ENCODE results near the gene ANKRD11.
"Not testable (repeated sequence)": the region's sequence is repeated elsewhere in the genome, so short reads cannot be mapped to it uniquely, and the experiment has no call there.

Gene ANKRD11

GRCh38 chr16:89270666-89271345, 219.6 kb downstream of the ANKRD11 start:
- Histone ChIP-seq H3K36me3 (no peaks in the 10 kb centered on the region), H3K9me3 (ENCODE audit: severe bottlenecking) (no peaks in the 10 kb centered on the region), H3K27ac (no peak overlapping the region), H3K4me3 (ENCODE audit: low read depth, low read length) (no peak overlapping the region), H3K27me3 (ENCODE audit: insufficient read depth, low read depth, severe bottlenecking) (no peaks in the 10 kb centered on the region)
- no peak for DNase-seq
- TF ChIP-seq, protein P1, sequence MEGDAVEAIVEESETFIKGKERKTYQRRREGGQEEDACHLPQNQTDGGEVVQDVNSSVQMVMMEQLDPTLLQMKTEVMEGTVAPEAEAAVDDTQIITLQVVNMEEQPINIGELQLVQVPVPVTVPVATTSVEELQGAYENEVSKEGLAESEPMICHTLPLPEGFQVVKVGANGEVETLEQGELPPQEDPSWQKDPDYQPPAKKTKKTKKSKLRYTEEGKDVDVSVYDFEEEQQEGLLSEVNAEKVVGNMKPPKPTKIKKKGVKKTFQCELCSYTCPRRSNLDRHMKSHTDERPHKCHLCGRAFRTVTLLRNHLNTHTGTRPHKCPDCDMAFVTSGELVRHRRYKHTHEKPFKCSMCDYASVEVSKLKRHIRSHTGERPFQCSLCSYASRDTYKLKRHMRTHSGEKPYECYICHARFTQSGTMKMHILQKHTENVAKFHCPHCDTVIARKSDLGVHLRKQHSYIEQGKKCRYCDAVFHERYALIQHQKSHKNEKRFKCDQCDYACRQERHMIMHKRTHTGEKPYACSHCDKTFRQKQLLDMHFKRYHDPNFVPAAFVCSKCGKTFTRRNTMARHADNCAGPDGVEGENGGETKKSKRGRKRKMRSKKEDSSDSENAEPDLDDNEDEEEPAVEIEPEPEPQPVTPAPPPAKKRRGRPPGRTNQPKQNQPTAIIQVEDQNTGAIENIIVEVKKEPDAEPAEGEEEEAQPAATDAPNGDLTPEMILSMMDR (IDR thresholded peaks at IDR 0.05; ENCODE audit: low read depth, low read length): no peak

GRCh38 chr16:89269805-89270665, 220.3 kb downstream of the ANKRD11 start:
- Histone ChIP-seq H3K9me3 (ENCODE audit: severe bottlenecking) (no peaks in the 10 kb centered on the region), H3K27ac (no peak overlapping the region), H3K4me3 (ENCODE audit: low read depth, low read length) (no peak overlapping the region), H3K27me3 (ENCODE audit: insufficient read depth, low read depth, severe bottlenecking) (no peaks in the 10 kb centered on the region), H3K36me3 (no peaks in the 10 kb centered on the region)
- TF ChIP-seq, protein P1 (IDR thresholded peaks at IDR 0.05; ENCODE audit: low read depth, low read length): no peak
- DNase-seq: no peak

DNA sequence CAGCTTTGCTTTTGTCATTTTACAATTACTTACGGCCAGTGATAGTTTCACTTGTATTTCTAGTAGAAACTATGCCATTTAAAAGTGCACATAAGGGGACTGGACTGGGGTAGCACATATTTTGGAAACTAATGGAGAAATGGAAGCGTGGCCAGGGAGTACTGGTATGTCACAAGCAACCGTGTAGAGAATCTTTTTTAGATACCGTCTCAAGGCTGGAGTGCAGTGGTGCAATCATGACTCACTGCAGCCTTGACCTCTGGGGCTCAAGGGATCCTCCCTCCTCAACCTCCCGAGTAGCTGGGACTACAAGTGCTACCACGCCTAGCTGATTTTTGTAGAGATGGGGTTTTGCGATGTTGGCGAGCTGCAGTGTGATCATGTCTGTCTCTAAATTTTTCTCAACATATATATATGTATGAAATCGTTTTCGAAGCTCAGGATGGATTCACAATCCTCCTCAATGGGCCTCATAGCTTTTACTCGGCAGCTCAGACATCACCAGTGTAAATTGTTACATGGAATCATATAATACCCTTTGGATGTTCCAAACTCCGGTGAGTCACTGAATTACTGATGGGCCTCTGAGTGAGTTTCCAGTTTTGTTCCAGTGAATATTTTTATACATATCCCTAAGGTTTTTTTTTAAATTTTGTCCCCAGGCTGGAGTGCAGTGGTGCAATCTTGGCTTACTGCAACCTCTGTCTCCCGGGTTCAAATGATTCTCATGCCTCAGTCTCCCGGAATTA, 221.2 kb downstream of the ANKRD11 start:
- no peaks in the 10 kb centered on the region for H3K36me3 ChIP-seq

GRCh38 chr16:89268585-89268984, 221.8 kb downstream of the ANKRD11 start:
- Histone ChIP-seq H3K27me3 (ENCODE audit: insufficient read depth, low read depth, severe bottlenecking) (no peaks in the 10 kb centered on the region), H3K9me3 (ENCODE audit: severe bottlenecking) (no peaks in the 10 kb centered on the region), H3K4me3 (ENCODE audit: low read depth, low read length) (no peak overlapping the region), H3K36me3 (no peaks in the 10 kb centered on the region), H3K27ac (no peak overlapping the region)
- DNase-seq: no peak
- TF ChIP-seq, protein P1 (IDR thresholded peaks at IDR 0.05; ENCODE audit: low read depth, low read length): no peak

More for the DNA sequence above, 221.2 kb downstream of the ANKRD11 start:
- DNase-seq: no peak
- TF ChIP-seq, protein P1 (IDR thresholded peaks at IDR 0.05; ENCODE audit: low read depth, low read length): no peak
- no peaks in the 10 kb centered on the region for H3K9me3 ChIP-seq (ENCODE audit: severe bottlenecking)
- H3K4me3 ChIP-seq (ENCODE audit: low read depth, low read length): no peak overlapping the region
- H3K27me3 ChIP-seq (ENCODE audit: insufficient read depth, low read depth, severe bottlenecking): no peaks in the 10 kb centered on the region
- no peak overlapping the region for H3K27ac ChIP-seq

GRCh38 chr16:89267746-89268145, 222.6 kb downstream of the ANKRD11 start:
- H3K36me3 ChIP-seq; H3K9me3 ChIP-seq (ENCODE audit: severe bottlenecking): not testable (repeated sequence)

More at GRCh38 chr16:89267746-89268145, 222.6 kb downstream of the ANKRD11 start:
- not testable (repeated sequence) for H3K27ac ChIP-seq; DNase-seq; H3K4me3 ChIP-seq (ENCODE audit: low read depth, low read length); H3K27me3 ChIP-seq (ENCODE audit: insufficient read depth, low read depth, severe bottlenecking)
